GM18909 (cell line): Measurements from ENCODE around the gene WDR12.
"Not testable (repeated sequence)": the region's sequence is repeated elsewhere in the genome, so short reads cannot be mapped to it uniquely, and the experiment has no call there.

Source experiments
- ATAC-seq: cut with Tn5 transposase; IDR thresholded peaks from one replicate; pipeline ENCODE4 v1.9.1; 2021; ENCODE audit warnings: mild to moderate bottlenecking; ENCODE audit not compliant: unreplicated experiment, poor library complexity

Gene WDR12

GRCh38 chr2:202905507-202905906, 6.0 kb downstream of the WDR12 start:
- ATAC-seq, result not testable (repeated sequence)

- no peak for ATAC-seq
These were observed 26.3 kb downstream of the WDR12 start for GRCh38 chr2:202885190-202885589.

DNA sequence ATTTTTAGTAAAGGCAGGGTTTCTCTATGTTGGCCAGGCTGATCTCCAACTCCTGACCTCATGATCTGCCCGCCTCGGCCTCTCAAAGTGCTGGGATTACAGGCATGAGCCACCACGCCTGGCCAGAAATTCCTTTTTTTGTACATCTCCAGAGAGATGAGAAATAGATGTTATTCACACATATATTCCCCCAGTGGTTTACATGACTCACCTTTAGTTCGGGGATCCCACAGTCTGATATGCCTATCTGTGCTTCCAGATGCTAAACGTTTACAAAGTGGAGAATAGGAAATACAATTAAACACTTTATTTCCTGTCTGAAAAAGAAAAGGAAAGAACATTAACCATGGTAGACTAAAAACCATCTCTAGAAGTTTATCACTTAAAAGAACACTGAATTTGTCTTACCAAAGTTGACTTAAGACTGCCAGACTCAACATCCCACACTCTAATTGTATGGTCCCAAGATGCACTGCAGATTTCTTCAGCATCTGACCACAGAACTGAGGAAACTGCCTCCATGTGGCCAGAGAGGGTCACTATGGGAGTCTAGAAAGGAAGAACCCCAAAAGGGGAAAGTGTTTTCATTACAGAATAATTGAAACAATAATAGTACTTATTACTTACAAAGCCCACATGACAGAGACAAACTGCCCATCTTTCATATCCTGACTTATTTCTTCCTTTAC, 27.3 kb downstream of the WDR12 start:
- ATAC-seq, result no peak

- ATAC-seq, result no peak
These were observed 29.9 kb downstream of the WDR12 start for GRCh38 chr2:202881570-202881969.

- no peak for ATAC-seq
These were observed 33.8 kb downstream of the WDR12 start for GRCh38 chr2:202877699-202878098.

- ATAC-seq, result peak; percentile 59
These were observed 40.0 kb downstream of the WDR12 start, which contains the start of gene ICA1L for GRCh38 chr2:202871300-202872141. ICA1L (minus strand) TSS chr2:202871766; CDS start chr2:202829009, 42,757 bp downstream.

- ATAC-seq, result peak; percentile 75
These were observed 40.8 kb downstream of the WDR12 start for GRCh38 chr2:202870431-202871299.

GRCh38 chr2:202861987-202862386, 49.5 kb downstream of the WDR12 start:
- ATAC-seq, result no peak

GRCh38 chr2:202858601-202859000, 52.9 kb downstream of the WDR12 start:
- no peak for ATAC-seq

DNA sequence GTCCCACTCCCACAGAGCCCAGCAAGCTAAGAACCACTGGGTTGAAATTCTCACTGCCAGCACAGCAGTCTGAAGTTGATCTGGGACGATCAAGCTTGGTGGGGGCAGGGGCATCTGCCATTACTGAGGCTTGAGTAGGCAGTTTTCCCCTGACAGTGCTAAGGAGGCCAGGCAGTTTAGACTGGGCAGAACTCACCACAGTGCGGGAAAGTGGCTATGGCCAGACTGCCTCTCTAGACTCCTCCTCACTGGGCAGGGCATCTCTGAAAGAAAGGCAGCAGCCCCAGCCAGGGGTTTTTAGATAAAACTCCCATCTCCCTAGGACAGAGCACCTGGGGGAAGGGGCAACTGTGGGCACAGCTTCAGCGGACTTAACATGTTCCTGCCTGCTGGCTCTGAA, 62.1 kb downstream of the WDR12 start:
- not testable (repeated sequence) for ATAC-seq

GRCh38 chr2:202848813-202849212, 62.7 kb downstream of the WDR12 start:
- no peak for ATAC-seq

DNA sequence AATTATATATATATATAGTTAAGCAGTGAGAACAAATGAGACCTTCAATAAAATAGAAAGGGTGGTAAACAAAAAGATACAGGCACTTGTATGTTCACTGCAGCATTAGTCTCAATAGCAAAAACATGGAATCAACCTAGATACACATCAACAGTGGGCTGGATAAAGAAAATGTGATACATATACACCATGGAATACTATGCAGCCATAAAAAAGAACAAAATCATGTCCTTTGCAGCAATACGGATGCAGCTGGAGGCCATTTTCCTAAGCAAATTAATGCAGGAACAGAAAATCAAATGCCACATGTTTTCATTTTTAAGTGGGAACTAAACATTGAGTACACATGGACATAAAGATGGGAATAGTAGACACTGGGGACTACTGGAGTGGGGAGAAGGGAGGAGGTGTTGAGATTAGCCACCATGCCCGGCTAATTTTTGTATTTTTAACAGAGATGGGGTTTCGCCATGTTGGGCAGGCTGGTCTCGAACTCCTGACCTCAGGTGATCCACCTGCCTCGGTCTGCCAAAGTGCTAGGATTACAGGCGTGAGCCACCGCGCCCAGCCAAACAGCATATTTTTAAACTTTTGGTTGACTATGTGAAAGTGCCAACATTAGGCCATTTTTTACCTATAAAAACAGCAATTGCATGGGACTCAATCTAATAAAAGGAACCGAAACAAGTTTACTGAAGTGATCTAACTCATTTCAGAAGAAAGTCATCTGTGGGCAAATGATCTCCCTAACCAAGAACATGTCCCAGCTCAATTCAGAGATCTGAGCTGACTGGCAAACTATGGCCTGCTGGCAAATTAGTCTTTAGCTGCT, 63.6 kb downstream of the WDR12 start:
- ATAC-seq, result peak; percentile 74

DNA sequence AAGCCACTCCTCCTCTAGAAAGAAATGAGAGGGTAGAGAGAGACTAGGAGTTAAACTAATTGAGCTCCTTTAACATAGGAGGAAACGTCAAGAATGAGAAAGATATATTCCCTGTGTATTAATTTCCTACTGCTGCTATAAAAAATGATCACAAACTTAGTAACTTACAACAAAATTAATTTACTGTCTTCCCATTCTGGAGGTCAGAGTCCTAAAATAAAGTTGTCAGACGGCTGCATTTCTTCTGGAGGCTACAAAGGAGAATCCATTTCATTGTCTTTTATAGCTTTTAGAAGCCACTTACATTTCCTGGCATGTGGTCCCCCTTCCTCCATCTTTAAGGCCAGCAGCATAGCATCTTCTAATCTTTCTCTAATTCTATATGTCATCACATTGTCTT, 66.8 kb downstream of the WDR12 start:
- no peak for ATAC-seq

- no peak for ATAC-seq
These were observed 68.8 kb downstream of the WDR12 start for GRCh38 chr2:202842690-202843089.

DNA sequence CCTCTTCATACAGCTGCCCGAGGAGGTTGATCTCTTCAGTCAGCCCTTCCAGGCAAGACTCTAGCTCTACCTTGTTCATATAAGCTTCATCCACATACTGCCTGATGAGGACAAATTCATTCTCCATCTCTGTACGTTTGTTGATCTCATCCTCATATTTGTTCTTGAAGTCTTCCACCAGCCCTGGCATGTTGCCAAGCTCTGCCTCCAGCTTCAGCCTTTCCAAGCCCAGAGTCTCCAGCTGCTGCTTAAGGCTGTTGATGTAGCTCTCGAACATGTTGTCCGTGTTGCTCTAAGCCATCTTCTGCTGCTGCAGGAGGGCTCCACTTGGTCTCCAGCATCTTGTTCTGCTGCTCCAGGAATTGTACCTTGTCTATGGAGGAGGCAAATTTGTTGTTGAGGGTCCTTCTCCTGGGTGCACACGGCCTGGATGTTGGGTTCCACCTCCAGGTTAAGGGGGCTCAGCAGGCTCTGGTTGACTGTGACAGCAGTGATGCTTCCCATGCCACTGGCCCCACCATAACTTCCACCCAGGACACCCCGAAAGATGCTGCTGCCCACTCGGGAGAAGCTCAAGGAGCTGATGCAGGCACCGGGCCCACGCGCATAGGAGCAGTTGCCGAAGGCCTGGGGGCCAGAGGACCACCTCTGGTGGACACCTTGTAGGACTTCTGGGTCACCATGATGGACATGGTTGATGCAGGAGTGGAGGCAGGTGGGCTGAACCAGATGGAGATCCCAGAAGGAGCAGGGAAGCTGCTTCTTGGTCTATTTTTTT, 70.2 kb downstream of the WDR12 start:
- ATAC-seq, result no peak

- ATAC-seq, result no peak
These were observed 79.9 kb downstream of the WDR12 start for GRCh38 chr2:202831242-202832220.

GRCh38 chr2:202824901-202825300, 86.6 kb downstream of the WDR12 start:
- ATAC-seq, result no peak
